ENCODE results near the gene LAMB2.

LAMB2 gene

GRCh38 chr3:49161197-49161596 lies 28.3 kb upstream of the LAMB2 start:
- no peak for DNase-seq

- DNase-seq, result no peak
Measured at GRCh38 chr3:49158792-49159191, 25.9 kb upstream of the LAMB2 start.

GRCh38 chr3:49158103-49158709 lies 25.4 kb upstream of the LAMB2 start:
- DNase-seq, result no peak

GRCh38 chr3:49157289-49157688 lies 24.4 kb upstream of the LAMB2 start:
- no peak for DNase-seq

- no peak for DNase-seq
Measured at GRCh38 chr3:49153349-49153912, 20.6 kb upstream of the LAMB2 start.

- no peak for DNase-seq
Measured at GRCh38 chr3:49151610-49152009, 18.8 kb upstream of the LAMB2 start.

- DNase-seq, result no peak
Measured at GRCh38 chr3:49148159-49148558, 15.3 kb upstream of the LAMB2 start.

DNA sequence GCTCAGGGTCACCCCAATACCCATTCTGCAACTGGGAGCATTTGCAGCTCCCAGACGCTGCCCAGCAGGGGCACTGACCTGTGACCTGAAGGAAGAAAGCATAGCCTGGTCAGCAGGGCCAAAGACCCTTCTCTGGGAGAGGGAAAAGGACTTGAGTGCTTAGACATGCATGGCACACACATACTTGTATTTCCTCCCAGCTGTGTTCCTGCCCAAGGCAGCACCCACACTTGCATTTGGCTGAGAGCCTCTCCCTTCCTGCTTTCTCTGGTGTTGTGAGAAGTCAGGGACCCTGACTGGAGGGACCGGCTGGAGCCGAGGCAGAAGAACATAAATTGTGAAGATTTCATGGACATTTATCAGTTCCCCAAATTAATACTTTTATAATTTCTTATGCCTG lies 7.2 kb upstream of the LAMB2 start:
- no peak for DNase-seq

DNA sequence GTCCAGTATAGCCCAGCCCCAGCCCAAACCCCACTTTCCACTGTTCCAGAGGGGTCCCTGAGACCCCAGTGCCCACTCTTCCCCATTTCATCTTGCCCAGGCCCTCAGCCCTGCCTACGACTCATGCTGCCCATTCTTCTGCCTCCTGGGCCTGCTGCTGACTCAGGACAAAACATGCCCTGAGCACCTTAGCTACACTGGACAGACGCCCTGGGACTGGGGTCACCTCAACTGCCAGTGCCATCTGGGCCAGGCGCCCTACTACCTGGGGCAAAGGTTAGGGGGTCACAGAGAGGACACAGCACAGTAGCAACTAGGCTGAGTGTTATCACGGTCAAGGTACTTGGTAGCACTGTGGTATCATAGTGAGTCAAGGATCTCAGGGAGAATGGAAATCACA lies 2.6 kb upstream of the LAMB2 start:
- DNase-seq, result no peak

GRCh38 chr3:49134471-49135265 lies 1.8 kb upstream of the LAMB2 start:
- DNase-seq, result no peak

- DNase-seq, result peak; percentile 32 to 75
Measured at GRCh38 chr3:49133226-49133951, 539 bp upstream of the LAMB2 start.

DNA sequence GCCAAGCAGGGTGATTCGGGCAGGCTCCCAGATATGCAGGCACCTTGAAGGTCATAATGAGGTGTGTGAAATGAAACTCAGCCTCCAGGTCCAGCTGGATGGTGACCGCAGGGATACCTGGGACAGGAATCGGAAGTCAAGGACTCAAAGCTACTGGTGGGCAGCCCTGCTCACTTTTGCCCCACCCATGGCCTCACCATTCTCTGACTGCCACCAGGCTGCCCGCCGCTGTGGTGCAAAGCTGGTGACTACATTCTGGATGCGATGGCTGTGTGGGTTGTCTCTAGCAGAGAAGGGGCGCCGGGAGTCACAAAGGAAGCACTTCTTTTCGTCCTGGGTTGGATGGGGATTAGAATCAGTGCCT lies 795 bp downstream of the LAMB2 start:
- DNase-seq, result no peak

DNA sequence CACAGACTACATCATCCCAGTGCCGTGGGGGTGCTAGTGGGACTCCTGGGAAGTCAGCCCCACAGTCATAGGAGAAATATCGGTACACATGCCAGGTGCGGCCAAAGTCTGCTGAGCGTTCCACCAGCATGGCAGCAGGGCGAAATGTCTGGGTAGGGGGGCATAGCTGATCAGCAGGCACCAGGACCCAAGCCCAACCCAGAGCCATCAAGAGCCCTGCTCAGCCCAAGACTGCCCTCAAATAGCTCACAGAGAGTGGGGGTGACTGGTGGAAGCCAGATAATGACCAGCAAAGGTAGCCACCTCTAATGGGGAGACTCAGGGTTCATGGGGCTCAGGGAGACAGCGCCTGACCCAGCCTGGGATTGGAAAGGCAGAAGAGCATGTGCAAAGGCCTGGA lies 1.3 kb downstream of the LAMB2 start:
- DNase-seq, result no peak

DNA sequence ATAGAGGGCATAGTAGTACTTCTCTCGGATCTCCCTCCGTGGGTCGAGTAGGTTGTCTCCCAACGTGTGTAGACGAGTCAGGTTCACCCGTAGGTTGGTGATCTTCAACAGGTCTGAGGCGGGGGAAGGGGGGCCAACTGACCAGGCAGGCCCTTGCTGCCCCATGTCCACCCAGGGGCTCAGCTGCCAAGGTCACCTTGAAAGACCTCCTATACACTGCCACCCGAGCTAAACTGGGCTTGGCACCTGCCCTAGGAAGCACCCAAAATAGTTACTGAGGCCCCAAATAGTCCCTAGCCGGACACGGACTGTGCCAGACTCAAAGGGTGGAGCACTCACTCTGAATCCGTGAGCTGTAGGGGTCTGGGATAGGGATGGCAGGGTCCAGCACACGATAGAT lies 1.8 kb downstream of the LAMB2 start:
- DNase-seq, result no peak

DNA sequence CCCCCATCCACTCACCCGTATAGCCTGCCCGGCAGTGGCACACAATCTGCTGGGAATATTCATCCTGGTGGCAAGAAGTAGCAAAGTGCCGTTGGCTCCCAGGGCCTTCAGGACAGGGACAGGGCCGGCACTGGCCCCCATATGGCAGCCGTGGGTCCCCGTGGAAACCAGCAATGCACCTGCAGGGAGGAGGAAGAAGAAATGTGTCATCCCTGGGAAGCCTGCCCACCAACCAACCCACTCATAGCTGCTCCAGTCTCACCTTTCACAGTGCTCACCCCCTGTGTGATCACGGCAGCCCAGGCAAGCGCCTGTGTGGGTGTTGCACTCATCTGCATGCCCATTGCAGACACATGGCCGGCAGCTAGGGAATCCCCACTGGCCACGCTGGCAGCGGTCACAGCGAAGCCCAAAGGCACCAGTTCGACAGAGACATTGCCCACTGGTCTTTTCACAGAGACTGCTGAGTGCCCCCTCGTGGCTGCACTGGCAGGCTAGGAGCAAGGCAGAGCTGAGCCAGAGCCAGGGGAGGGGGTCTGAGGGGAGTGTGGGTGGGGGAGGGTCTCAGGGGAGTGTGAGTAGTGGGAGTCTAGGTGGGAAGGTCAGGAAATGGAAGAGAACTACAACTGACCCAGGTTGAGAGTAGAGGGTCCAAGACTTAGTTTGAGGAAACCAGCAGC lies 7.7 kb downstream of the LAMB2 start:
- no peak for DNase-seq

GRCh38 chr3:49124203-49124602 lies 8.6 kb downstream of the LAMB2 start:
- no peak for DNase-seq

- no peak for DNase-seq
Measured at GRCh38 chr3:49123687-49124086, 9.2 kb downstream of the LAMB2 start.

- no peak for DNase-seq
Measured at GRCh38 chr3:49122886-49123545, 9.8 kb downstream of the LAMB2 start.

DNA sequence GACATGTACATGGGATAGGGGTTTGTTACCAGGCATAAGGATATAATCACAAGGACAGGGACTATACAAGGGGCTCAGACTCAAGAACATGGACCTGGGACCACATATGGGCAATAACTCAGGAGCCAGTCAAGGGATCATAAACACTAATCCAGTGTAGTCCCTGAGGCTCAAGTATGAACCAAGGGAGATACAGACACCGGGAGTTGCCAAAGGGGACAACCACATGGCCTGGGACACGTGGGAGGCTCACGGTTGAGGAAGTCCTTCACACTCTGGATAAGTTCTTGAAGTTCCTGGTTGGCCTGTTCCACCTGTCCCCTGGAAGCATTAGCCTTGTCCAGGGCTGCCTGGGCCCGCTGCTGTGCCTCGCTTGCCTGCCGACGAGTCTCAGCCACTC lies 10.4 kb downstream of the LAMB2 start:
- no peak for DNase-seq

GRCh38 chr3:49122022-49122421 lies 10.8 kb downstream of the LAMB2 start:
- DNase-seq, result no peak

GRCh38 chr3:49121132-49121736 lies 11.6 kb downstream of the LAMB2 start:
- DNase-seq, result no peak

DNA sequence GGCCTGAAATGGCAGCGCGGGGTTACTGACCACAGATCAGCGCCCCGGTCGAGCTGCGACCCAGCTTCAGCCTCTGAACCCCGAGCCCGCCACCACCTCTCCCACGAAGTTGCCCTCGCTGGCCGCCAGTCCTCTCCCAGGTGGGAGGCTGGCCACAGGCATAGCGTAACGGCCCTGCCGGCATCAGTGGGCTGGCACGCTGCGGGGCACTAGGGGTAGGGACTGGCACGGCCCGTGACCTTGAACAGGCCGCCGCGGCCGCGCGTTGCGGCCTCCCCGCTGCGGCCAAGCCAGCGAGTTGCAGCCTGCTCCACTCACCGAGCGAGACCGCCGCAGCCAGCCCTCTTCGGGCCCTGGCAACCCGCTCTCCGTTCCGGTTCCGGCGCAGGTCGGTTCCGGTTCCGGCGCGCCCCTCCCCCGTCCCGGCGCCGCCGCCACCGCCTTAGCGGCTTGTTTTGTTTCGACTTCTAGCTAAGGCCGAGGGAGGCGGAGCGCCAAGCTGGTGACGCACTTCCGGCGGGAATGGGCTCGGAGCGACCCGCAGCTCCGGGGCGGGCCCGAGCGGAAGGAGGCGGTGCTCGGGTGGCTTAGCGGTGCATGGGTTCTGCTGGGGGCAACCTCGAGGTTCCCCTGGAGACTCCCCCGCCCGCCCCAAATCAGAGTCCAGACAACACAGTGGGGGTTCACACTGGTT lies 12.3 kb downstream of the LAMB2 start, which contains the start of gene USP19:
TSS of gene USP19 (minus strand) at position 386 of the 694 bp plus-strand sequence. CDS start 1,678 bp downstream, outside the sequence.
- peak; percentile 55 to 86 for DNase-seq

All from NCI-H446 (cell line).